LNCAP (cell line): Measurements from ENCODE around the gene PTGDR2.

Experiments used
- TF ChIP-seq, protein P1 (sequence below): fragments of 450-650 bp; IDR thresholded peaks from 2 replicates; pipeline ENCODE4 v1.5.1; 2017; ENCODE audit warnings: mild to moderate bottlenecking

The PTGDR2 gene

DNA sequence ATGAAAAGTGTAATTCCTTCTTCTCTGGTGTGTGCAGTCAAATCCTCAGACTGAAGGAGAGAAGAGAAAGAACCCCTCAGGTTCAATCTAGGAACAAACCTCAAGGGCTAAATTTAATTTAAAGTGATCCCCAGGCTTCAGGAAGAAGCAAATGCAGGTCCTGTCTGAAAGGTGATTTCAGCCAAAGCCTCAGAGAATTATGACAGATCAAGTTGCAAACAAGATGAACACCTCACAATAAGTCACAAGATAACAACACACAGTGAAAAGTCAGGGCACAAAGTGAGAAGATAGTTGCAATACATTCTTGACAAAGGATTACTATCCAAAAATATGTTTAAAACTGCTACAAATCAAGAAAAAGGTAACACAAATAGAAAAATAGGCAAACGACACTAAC, 23.4 kb upstream of the PTGDR2 start:
- TF ChIP-seq, protein P1, sequence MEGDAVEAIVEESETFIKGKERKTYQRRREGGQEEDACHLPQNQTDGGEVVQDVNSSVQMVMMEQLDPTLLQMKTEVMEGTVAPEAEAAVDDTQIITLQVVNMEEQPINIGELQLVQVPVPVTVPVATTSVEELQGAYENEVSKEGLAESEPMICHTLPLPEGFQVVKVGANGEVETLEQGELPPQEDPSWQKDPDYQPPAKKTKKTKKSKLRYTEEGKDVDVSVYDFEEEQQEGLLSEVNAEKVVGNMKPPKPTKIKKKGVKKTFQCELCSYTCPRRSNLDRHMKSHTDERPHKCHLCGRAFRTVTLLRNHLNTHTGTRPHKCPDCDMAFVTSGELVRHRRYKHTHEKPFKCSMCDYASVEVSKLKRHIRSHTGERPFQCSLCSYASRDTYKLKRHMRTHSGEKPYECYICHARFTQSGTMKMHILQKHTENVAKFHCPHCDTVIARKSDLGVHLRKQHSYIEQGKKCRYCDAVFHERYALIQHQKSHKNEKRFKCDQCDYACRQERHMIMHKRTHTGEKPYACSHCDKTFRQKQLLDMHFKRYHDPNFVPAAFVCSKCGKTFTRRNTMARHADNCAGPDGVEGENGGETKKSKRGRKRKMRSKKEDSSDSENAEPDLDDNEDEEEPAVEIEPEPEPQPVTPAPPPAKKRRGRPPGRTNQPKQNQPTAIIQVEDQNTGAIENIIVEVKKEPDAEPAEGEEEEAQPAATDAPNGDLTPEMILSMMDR = no peak

DNA sequence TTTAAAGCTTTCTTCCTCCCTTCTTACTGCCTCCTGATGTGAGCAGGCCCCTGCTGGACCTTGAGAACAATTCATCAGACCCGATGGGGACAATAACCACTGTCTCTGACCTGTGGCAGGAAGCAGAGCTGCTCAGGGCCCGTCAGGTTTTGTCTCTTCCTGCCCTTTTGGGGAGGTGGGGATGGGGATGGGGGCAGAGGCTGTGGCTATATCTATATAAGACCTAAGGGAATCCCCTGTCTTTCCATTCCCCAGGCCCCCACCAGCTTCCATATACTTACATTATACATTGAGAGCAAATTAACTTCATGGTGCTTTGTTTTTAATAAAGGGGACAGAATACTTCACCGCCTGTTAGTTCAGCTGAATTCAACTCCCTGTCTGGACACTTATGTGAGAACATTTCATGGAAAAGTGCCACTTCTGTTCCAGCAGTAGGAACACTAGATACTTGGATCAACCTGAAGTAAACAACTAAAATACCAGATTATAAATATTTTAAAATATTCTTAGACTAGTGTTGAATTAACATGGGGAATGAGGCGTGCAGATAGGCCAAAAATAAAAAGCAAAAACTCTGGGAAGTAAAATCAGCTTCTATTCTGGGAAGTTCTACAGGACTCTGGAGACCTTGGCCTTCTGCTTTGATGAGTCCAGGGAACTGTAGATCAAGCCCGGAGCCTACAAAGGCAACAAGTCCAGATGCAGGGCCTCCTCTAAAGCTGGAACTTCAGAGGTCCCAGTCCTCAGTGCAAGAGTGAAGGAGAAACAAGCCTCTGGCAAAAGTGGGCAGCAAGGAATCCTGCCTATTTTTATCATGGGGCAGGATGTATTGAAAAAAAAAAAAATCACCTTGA, 22.7 kb upstream of the PTGDR2 start:
- TF ChIP-seq, protein P1 = no peak

DNA sequence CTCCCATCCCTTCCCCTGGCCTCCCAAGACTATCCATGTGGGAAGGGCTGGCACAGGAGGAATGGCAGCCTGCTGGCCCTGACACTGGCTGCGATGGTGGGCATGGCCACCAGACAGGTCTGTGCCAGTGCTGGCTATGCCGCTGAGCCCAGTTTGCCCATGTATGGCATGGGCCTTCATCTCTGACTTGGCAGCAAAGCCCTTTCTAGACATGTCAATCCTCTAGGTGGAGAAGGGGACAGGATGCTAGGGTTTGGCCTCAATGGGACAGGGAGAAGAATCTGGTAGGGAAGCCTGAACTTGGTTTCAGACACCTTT, 20.4 kb upstream of the PTGDR2 start:
- TF ChIP-seq, protein P1 = no peak

DNA sequence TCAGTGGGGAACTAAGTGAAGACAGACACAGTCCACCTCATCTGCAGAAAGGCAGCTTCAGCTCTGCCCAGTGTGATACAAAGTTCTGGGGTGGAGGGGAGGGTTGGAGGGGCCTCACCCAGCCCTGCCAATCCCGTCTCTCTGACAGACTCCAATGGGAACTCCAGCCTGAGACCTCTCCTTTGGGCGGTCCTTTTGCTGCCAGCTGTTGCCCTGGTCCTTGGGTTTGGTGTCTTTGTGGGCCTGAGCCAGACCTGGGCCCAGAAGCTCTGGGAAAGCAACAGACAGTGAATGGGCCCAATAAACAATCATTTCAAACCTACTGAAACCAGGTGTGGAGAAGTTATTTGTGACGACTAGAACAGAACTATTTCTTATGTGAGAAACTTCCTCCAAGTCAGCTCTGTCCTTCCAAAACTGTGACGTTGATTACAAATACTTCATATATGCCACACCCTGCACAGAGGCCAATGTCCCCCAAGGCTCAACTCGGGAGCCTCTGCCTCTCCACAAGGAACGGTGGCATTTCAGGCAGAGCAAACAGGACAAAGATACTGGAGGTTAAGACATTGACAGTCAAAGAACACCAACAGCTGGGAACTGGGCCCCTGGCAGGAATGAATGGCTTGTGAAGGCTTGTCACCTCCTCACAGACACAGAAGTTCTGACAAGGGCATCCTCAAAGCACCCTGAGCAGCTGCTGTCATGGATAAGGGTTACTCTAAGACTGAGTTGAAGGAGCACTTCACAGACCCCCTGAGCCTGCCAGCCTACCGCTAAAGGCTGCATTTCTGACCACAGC, 19.8 kb upstream of the PTGDR2 start:
- TF ChIP-seq, protein P1 = no peak

DNA sequence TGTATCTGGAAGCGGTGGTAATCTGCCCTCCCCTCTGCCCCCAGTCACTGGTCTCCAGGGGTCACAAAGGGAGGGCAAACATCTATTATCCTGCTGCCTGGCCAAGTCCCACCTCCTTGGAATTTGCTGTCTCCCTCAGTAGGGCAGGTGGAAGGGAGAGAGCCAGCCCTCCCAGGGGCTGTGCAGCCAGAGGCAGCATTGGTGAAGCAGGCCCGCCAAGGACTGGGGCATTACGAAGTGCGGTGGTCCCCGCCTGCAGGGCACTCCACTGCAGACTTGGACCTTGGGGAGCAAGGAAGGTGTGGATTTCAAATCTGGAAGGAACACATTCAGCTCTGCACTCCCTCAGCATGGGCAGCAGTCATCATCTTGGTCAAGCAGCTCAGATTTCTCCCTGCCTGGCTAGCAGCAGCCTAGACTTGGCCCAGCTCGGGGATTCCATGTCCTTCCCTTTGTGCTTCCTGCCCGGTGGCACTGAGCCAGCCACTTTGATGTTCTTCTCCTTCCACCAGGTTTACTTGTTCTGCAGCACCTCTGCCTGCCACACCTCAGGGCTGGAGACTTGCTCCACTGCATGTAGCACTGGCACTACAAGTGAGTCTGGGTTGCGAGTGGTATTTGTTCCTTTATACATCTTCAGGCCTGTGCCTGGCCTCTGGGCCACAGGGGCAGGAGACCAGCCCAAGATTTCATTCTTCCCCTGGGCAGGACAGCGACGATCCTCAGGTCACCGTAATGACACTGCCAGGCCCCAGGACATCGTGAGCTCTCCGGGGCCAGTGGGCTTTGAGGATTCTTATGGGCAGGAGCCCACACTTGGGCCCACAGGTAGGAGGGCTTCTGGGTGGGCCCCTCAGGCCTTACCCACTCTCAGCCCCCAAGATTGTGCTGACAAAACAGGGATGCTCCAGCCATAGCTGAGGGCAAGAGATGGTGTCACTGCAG, 18.9 kb upstream of the PTGDR2 start:
- TF ChIP-seq, protein P1 = no peak

DNA sequence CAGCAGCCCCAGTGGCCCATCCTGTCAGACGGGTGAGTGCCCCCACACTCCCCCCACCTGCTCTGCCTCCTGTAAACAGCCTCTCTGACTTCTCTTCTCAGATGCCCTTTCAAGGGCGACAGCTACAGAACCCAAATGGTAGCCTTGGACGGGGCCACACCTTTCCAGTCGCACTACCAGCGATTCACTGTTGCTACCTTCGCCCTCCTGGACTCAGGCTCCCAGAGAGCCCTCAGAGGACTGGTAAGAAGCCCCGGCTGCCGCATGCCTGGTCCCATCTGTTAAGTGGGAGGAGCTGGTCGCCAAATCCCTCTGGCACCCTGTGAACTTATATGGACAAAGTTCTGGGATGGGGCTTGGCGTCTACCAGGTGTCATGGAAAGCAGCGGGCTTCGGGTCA, 17.8 kb upstream of the PTGDR2 start:
- TF ChIP-seq, protein P1 = no peak

DNA sequence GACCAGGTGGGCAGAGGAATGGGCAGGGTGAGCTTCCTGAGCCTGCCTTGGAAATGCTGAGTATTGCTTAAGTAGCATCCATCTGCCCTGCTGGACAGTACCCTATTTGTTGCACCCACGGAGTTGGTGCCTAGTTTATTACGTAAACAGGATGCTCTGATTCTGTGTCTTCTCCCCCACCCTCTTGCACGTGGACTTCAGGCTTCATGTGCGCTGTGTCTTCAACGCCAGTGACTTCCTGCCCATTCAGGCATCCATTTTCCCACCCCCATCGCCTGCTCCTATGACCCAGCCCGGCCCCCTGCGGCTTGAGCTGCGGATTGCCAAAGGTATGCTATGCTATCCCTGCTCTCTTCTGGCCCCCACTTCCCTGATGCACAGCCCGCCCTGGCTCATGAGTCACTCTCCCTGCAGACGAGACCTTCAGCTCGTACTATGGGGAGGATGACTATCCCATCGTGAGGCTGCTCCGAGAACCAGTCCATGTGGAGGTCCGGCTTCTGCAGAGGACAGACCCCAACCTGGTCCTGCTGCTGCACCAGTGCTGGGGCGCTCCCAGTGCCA, 17.3 kb upstream of the PTGDR2 start:
- TF ChIP-seq, protein P1 = no peak
